Activated CD8-positive, alpha-beta memory T cell treated with anti-CD3 and anti-CD28 coated beads, Interleukin-2, amount 50 U/mL, for 1 hour (primary cell): ENCODE measurements around the gene MRPL21.

Experiments
- DNase-seq: peaks from one replicate; pipeline ENCODE4 v3.0.0-alpha.2; 2020; ENCODE audit errors: extremely low read depth

Gene MRPL21

GRCh38 chr11:68935066-68935465, 31.4 kb upstream of the MRPL21 start:
- no peak for DNase-seq

- DNase-seq = no peak
Observed at GRCh38 chr11:68934666-68935065, 31.0 kb upstream of the MRPL21 start.

- no peak for DNase-seq
Observed at GRCh38 chr11:68934321-68934645, 30.7 kb upstream of the MRPL21 start.

GRCh38 chr11:68933605-68934320, 30.1 kb upstream of the MRPL21 start:
- no peak for DNase-seq

GRCh38 chr11:68932933-68933577, 29.4 kb upstream of the MRPL21 start:
- DNase-seq = no peak

GRCh38 chr11:68932358-68932757, 28.7 kb upstream of the MRPL21 start:
- DNase-seq = no peak

GRCh38 chr11:68931911-68932310, 28.3 kb upstream of the MRPL21 start:
- no peak for DNase-seq

- DNase-seq = no peak
Observed at GRCh38 chr11:68930991-68931855, 27.6 kb upstream of the MRPL21 start.

- DNase-seq = no peak
Observed at GRCh38 chr11:68929706-68930570, 26.3 kb upstream of the MRPL21 start.

GRCh38 chr11:68929135-68929534, 25.5 kb upstream of the MRPL21 start:
- no peak for DNase-seq

GRCh38 chr11:68928136-68928880, 24.7 kb upstream of the MRPL21 start:
- DNase-seq = no peak

- DNase-seq = no peak
Observed at GRCh38 chr11:68927280-68928135, 23.9 kb upstream of the MRPL21 start.

GRCh38 chr11:68925611-68926010, 22.0 kb upstream of the MRPL21 start:
- DNase-seq = no peak

- no peak for DNase-seq
Observed at GRCh38 chr11:68924073-68924925, 20.7 kb upstream of the MRPL21 start.

GRCh38 chr11:68923614-68924013, 20.0 kb upstream of the MRPL21 start:
- no peak for DNase-seq

GRCh38 chr11:68916439-68916838, 12.8 kb upstream of the MRPL21 start:
- no peak for DNase-seq

- DNase-seq = no peak
Observed at GRCh38 chr11:68914761-68915160, 11.1 kb upstream of the MRPL21 start.

GRCh38 chr11:68913188-68913587, 9.6 kb upstream of the MRPL21 start:
- DNase-seq = no peak

- no peak for DNase-seq
Observed at GRCh38 chr11:68912254-68912653, 8.6 kb upstream of the MRPL21 start.
